Lung (tissue), 12 donors: ENCODE data around the gene RPL7A. TPM values are rescaled to one million over a fixed set of nuclear protein-coding genes. Genes with fewer than 3 reads are reported as not detected.
A peak's percentile ranks its signal among the peaks of the same experiment; 100 is the strongest.
"Not testable (repeated sequence)": the region's sequence is repeated elsewhere in the genome, so short reads cannot be mapped to it uniquely, and the experiment has no call there.

Source experiments
- ATAC-seq: fragments of 200-7000 bp; cut with Tn5 transposase; one replicate; pipeline ENCODE4 v1.9.1; 2020; ENCODE audit warnings: moderate number of reproducible peaks; ENCODE audit not compliant: insufficient read depth, low FRiP score
- DNase-seq, 3 donors: peaks; one replicate each; pipeline ENCODE4 v3.0.0-alpha.2; 2013 to 2017
- H3K27ac ChIP-seq, 2 donors: one replicate each; pipeline ENCODE4 v1.5.1; 2013; ENCODE audit warnings: mild to moderate bottlenecking in 2 of 2, moderate library complexity in 2 of 2, control low read depth in 1 of 2, inconsistent platforms in 1 of 2, low read depth in 1 of 2, low read length in 1 of 2
- H3K27me3 ChIP-seq, 3 donors: one replicate each; pipeline ENCODE4 v1.5.1; 2013; ENCODE audit warnings: low read length in 2 of 3; ENCODE audit not compliant: control insufficient read depth in 3 of 3, insufficient read depth in 3 of 3
- H3K36me3 ChIP-seq, 4 donors: one replicate each; pipeline ENCODE4 v1.5.1; 2013; ENCODE audit warnings: low read length in 4 of 4, mild to moderate bottlenecking in 1 of 4, moderate library complexity in 1 of 4; ENCODE audit not compliant: control insufficient read depth in 4 of 4, insufficient read depth in 4 of 4
- H3K4me1 ChIP-seq, 5 donors: one replicate each; pipeline ENCODE4 v1.5.1; 2013; ENCODE audit warnings: low read length in 5 of 5, mild to moderate bottlenecking in 2 of 5, moderate library complexity in 1 of 5; ENCODE audit not compliant: control insufficient read depth in 5 of 5, insufficient read depth in 5 of 5
- H3K4me3 ChIP-seq: one replicate; pipeline ENCODE4 v1.5.1; 2013; ENCODE audit warnings: mild to moderate bottlenecking, control low read depth, moderate library complexity
- H3K9ac ChIP-seq, 2 donors: one replicate each; pipeline ENCODE4 v1.5.1; 2013; ENCODE audit warnings: low read length in 2 of 2, control low read depth in 1 of 2; ENCODE audit not compliant: insufficient read depth in 1 of 2
- H3K9me3 ChIP-seq, 4 donors: one replicate each; pipeline ENCODE4 v1.5.1; 2013; ENCODE audit warnings: low read length in 3 of 4, mild to moderate bottlenecking in 1 of 4, moderate library complexity in 1 of 4; ENCODE audit not compliant: control insufficient read depth in 4 of 4, insufficient read depth in 3 of 4
- CTCF ChIP-seq: IDR thresholded peaks from 2 replicates; pipeline ENCODE4 v1.5.1; 2012; ENCODE audit warnings: mild to moderate bottlenecking; ENCODE audit errors: control extremely low read depth, extremely low read depth
- WGBS, 2 donors: extraction: QIAGEN DNeasy Blood & Tissue Kit; methylation state at CpG; one replicate each; pipeline ENCODE4 v1.1.7; 2013; 5-methylcytosine and 5-hydroxymethylcytosine counted together
- polyA plus RNA-seq, 2 donors: library from polyadenylated mRNA; stranded (reverse); fragments of 200-250 nt; gene quantifications; one replicate each; pipeline ENCODE4 v1.2.1, GENCODE V29; 2013
- total RNA-seq, 2 donors: library from RNA; depleted of rRNA in 1 of 2; stranded (reverse); fragments of >200 nt in 1 of 2; gene quantifications; one replicate each; pipeline ENCODE4 v1.2.1, GENCODE V29; 2014 to 2021
- donor health status: control.
- donor health status: control.
- donor health status: Bipolar disorder and iron deficiency.
- donor health status: healthy.
- donor health status: DM: yes; HTN: yes; CAD: no.

Gene RPL7A
- total and polyA plus RNA-seq, 4 donors, result 1,412 to 3,573 (median 2,118) TPM

DNA sequence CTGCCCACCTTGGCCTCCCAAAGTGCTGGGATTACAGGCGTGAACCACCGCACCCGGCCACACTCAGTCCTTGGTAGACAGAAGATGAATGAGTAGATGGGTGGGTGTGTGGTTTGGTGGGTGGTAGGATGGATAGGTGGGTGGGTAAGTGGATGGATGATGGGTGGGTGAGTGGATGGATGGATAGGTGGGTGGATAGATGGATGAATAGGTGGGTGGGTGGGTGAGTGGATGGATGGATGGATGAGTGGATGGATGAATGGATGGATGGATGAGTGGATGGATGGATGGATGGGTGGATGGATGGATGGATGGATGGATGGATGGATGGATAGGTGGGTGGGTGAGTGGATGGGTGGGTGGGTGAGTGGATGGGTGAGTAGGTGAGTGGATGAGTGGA is 44.3 kb downstream of the RPL7A start:
- not testable (repeated sequence) for H3K4me3 ChIP-seq, H3K9ac ChIP-seq, H3K27ac ChIP-seq, DNase-seq, ATAC-seq, H3K27me3 ChIP-seq, H3K4me1 ChIP-seq, H3K9me3 ChIP-seq, H3K36me3 ChIP-seq
- WGBS, 2 donors, result 95 to 100% methylated on average over 3 of the region's 3 CpGs

- no peaks in the 10 kb centered on the region for H3K4me1 ChIP-seq
- WGBS, 2 donors, result 90 to 100% methylated on average over 3 of the region's 3 CpGs
- DNase-seq (no peak), ATAC-seq (no peak)
- peaks cover 0 to 6% (median 0%) of the 10 kb centered on the region in 3 donors for H3K27me3 ChIP-seq
- H3K4me3 ChIP-seq, result no peak overlapping the region
- no peaks in the 10 kb centered on the region for H3K9me3 ChIP-seq
- H3K27ac ChIP-seq, result no peak overlapping the region
- H3K36me3 ChIP-seq, result no peaks in the 10 kb centered on the region
- no peak overlapping the region for H3K9ac ChIP-seq
- no peak for TF ChIP-seq CTCF
These were observed 45.4 kb downstream of the RPL7A start for GRCh38 chr9:133393399-133393798.

GRCh38 chr9:133394687-133395271 is 46.8 kb downstream of the RPL7A start:
- no peak for DNase-seq
- H3K27me3 ChIP-seq, result peaks cover 0 to 6% (median 0%) of the 10 kb centered on the region in 3 donors
- no peak for ATAC-seq
- H3K27ac ChIP-seq, result no peak overlapping the region
- no peaks in the 10 kb centered on the region for H3K9me3 ChIP-seq
- H3K4me1 ChIP-seq, result no peaks in the 10 kb centered on the region
- TF ChIP-seq CTCF, result no peak
- WGBS, 2 donors, result 31 to 32% methylated on average over 8 of the region's 8 CpGs
- no peaks in the 10 kb centered on the region for H3K36me3 ChIP-seq
- no peak overlapping the region for H3K9ac ChIP-seq
- no peak overlapping the region for H3K4me3 ChIP-seq

DNA sequence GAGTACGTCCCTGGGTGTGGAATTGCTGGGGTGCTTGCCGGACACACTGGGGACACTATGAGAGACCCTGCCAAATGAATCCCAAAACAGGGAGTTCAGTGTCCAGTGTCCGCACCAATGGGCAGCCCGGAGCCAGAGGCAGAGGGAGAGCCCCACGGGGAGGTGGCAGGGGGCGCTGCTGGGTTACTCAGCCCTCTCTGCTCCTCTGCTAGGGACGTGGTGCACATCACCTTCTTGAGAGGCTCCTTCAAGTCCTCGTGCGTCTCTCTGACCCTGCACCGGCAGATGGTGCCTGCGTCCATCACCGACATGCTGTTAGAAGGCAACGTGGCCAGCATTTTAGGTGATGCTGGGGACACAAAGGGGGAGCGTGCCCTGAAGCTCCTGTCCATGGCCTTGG is 48.9 kb downstream of the RPL7A start:
- Histone ChIP-seq H3K27ac (no peak overlapping the region), H3K27me3 (peaks cover 0 to 6% (median 0%) of the 10 kb centered on the region in 3 donors), H3K4me3 (no peak overlapping the region), H3K9ac (no peak overlapping the region), H3K36me3 (peaks cover 0 to 2% (median 0%) of the 10 kb centered on the region in 4 donors), H3K9me3 (no peaks in the 10 kb centered on the region), H3K4me1 (no peaks in the 10 kb centered on the region)
- ATAC-seq (no peak), DNase-seq (peak in 1 of 3 donors; percentile 29)
- no peak for TF ChIP-seq CTCF
- WGBS, 2 donors, result 39% methylated on average over 14 of the region's 14 CpGs
